Measurements from ENCODE around the gene ATP4A. TPM values are rescaled to one million over a fixed set of nuclear protein-coding genes. Genes with fewer than 3 reads are reported as not detected.

The ATP4A gene
- total RNA-seq, 1 donor: not detected

GRCh38 chr19:35524181-35524837 lies 39.1 kb downstream of the ATP4A start:
- no peak overlapping the region for H3K4me2 ChIP-seq (ENCODE audit: insufficient read depth, low read length)
- no peaks in the 10 kb centered on the region for H3K79me2 ChIP-seq (ENCODE audit: insufficient read depth, low read length)
- no peak overlapping the region for H3K4me3 ChIP-seq (ENCODE audit: insufficient read depth, low read length)
- H4K20me1 ChIP-seq (ENCODE audit: insufficient read depth, low read length): no peaks in the 10 kb centered on the region
- TF ChIP-seq CTCF (IDR thresholded peaks at IDR 0.05; ENCODE audit: extremely low read depth, low read depth, low read length): no peak
- no peak overlapping the region for H2AFZ ChIP-seq (ENCODE audit: low read length)
- no peaks in the 10 kb centered on the region for H3K36me3 ChIP-seq (ENCODE audit: insufficient read depth, low read length)
- no peaks in the 10 kb centered on the region for H3K9me3 ChIP-seq (ENCODE audit: low read depth, low read length)
- no peak overlapping the region for H3K27ac ChIP-seq (ENCODE audit: low read depth, low read length)
- H3K4me1 ChIP-seq (ENCODE audit: insufficient read depth, low read length): peaks cover 12% of the 10 kb centered on the region
- DNase-seq (ENCODE audit: insufficient read length, low spot score, missing footprints): peak; percentile 45
- H3K27me3 ChIP-seq (ENCODE audit: insufficient read depth, low read length): no peaks in the 10 kb centered on the region

- Histone ChIP-seq H3K36me3 (ENCODE audit: insufficient read depth, low read length) (no peaks in the 10 kb centered on the region), H4K20me1 (ENCODE audit: insufficient read depth, low read length) (no peaks in the 10 kb centered on the region), H3K27ac (ENCODE audit: low read depth, low read length) (no peak overlapping the region), H3K4me2 (ENCODE audit: insufficient read depth, low read length) (no peak overlapping the region), H3K79me2 (ENCODE audit: insufficient read depth, low read length) (no peaks in the 10 kb centered on the region), H3K27me3 (ENCODE audit: insufficient read depth, low read length) (no peaks in the 10 kb centered on the region), H3K9me3 (ENCODE audit: low read depth, low read length) (no peaks in the 10 kb centered on the region), H2AFZ (ENCODE audit: low read length) (no peak overlapping the region), H3K4me1 (ENCODE audit: insufficient read depth, low read length) (peaks cover 18% of the 10 kb centered on the region), H3K4me3 (ENCODE audit: insufficient read depth, low read length) (no peak overlapping the region)
- peak; percentile 53 for DNase-seq (ENCODE audit: insufficient read length, low spot score, missing footprints)
- TF ChIP-seq CTCF (IDR thresholded peaks at IDR 0.05; ENCODE audit: extremely low read depth, low read depth, low read length): no peak
Observed at GRCh38 chr19:35522745-35523327, 40.6 kb downstream of the ATP4A start.

- H3K4me2 ChIP-seq (ENCODE audit: insufficient read depth, low read length): no peak overlapping the region
- peaks cover 15% of the 10 kb centered on the region for H3K4me1 ChIP-seq (ENCODE audit: insufficient read depth, low read length)
- no peaks in the 10 kb centered on the region for H3K27me3 ChIP-seq (ENCODE audit: insufficient read depth, low read length)
- peak; percentile 63 for DNase-seq (ENCODE audit: insufficient read length, low spot score, missing footprints)
- H4K20me1 ChIP-seq (ENCODE audit: insufficient read depth, low read length): no peaks in the 10 kb centered on the region
- no peak overlapping the region for H3K4me3 ChIP-seq (ENCODE audit: insufficient read depth, low read length)
- H2AFZ ChIP-seq (ENCODE audit: low read length): no peak overlapping the region
- H3K79me2 ChIP-seq (ENCODE audit: insufficient read depth, low read length): no peaks in the 10 kb centered on the region
- no peak overlapping the region for H3K27ac ChIP-seq (ENCODE audit: low read depth, low read length)
- TF ChIP-seq CTCF (IDR thresholded peaks at IDR 0.05; ENCODE audit: extremely low read depth, low read depth, low read length): no peak
- no peaks in the 10 kb centered on the region for H3K36me3 ChIP-seq (ENCODE audit: insufficient read depth, low read length)
- no peaks in the 10 kb centered on the region for H3K9me3 ChIP-seq (ENCODE audit: low read depth, low read length)
Observed at GRCh38 chr19:35521124-35521743, 42.2 kb downstream of the ATP4A start.

GRCh38 chr19:35519291-35519690 lies 44.2 kb downstream of the ATP4A start:
- no peak overlapping the region for H3K4me3 ChIP-seq (ENCODE audit: insufficient read depth, low read length)
- no peaks in the 10 kb centered on the region for H3K36me3 ChIP-seq (ENCODE audit: insufficient read depth, low read length)
- peak overlapping the region; percentile 25 for H2AFZ ChIP-seq (ENCODE audit: low read length)
- H4K20me1 ChIP-seq (ENCODE audit: insufficient read depth, low read length): no peaks in the 10 kb centered on the region
- H3K27me3 ChIP-seq (ENCODE audit: insufficient read depth, low read length): no peaks in the 10 kb centered on the region
- peak; percentile 73 for DNase-seq (ENCODE audit: insufficient read length, low spot score, missing footprints)
- no peak for TF ChIP-seq CTCF (IDR thresholded peaks at IDR 0.05; ENCODE audit: extremely low read depth, low read depth, low read length)
- H3K4me2 ChIP-seq (ENCODE audit: insufficient read depth, low read length): no peak overlapping the region
- H3K79me2 ChIP-seq (ENCODE audit: insufficient read depth, low read length): no peaks in the 10 kb centered on the region
- H3K9me3 ChIP-seq (ENCODE audit: low read depth, low read length): no peaks in the 10 kb centered on the region
- peaks cover 20% of the 10 kb centered on the region for H3K4me1 ChIP-seq (ENCODE audit: insufficient read depth, low read length)
- peak overlapping the region; percentile 82 for H3K27ac ChIP-seq (ENCODE audit: low read depth, low read length)

All from osteoblast (primary cell).